Endothelial cell (in vitro differentiated cells): Measurements from ENCODE around the gene PHF2. TPM values are rescaled to one million over a fixed set of nuclear protein-coding genes. Genes with fewer than 3 reads are reported as not detected.

Experiments used
- DNase-seq: peaks from one replicate; pipeline ENCODE4 v3.0.0; 2021; ENCODE audit warnings: low spot score
- H3K27ac Mint-ChIP-seq: one replicate; pipeline ENCODE4 v1.8.0; 2021; ENCODE audit warnings: mixed read lengths, inconsistent platforms; ENCODE audit not compliant: unreplicated experiment
- H3K27me3 Mint-ChIP-seq: one replicate; pipeline ENCODE4 v1.8.0; 2021; ENCODE audit warnings: mild to moderate bottlenecking, moderate library complexity, mixed read lengths, inconsistent platforms; ENCODE audit not compliant: unreplicated experiment
- H3K36me3 Mint-ChIP-seq: one replicate; pipeline ENCODE4 v1.8.0; 2021; ENCODE audit warnings: mild to moderate bottlenecking, low read depth, mixed read lengths, inconsistent platforms; ENCODE audit not compliant: unreplicated experiment
- H3K4me1 Mint-ChIP-seq: one replicate; pipeline ENCODE4 v1.8.0; 2021; ENCODE audit warnings: mild to moderate bottlenecking, mixed read lengths, inconsistent platforms; ENCODE audit not compliant: unreplicated experiment
- H3K4me3 Mint-ChIP-seq: one replicate; pipeline ENCODE4 v1.8.0; 2021; ENCODE audit warnings: mild to moderate bottlenecking, mixed read lengths, inconsistent platforms; ENCODE audit not compliant: unreplicated experiment
- H3K9me3 Mint-ChIP-seq: one replicate; pipeline ENCODE4 v1.8.0; 2021; ENCODE audit warnings: mixed read lengths, inconsistent platforms; ENCODE audit not compliant: unreplicated experiment
- total RNA-seq: library from RNA; stranded (reverse); fragmentation: NEBNext Ultra II Directional; extraction: Animal tissue kit (Norgen Biotek cat#: 25700); gene quantifications from one replicate; pipeline ENCODE4 v1.2.1, GENCODE V29; 2021; ENCODE audit not compliant: unreplicated experiment
- TF ChIP-seq, protein P1 (sequence below): fragments of 200-600 bp; sonication (generic); IDR thresholded peaks from one replicate; pipeline ENCODE4 v1.5.0; 2021; ENCODE audit warnings: antibody characterized with exemption; ENCODE audit not compliant: unreplicated experiment

PHF2 gene
- total RNA-seq, 1 donor from 2014 or later, result 20.9 TPM

DNA sequence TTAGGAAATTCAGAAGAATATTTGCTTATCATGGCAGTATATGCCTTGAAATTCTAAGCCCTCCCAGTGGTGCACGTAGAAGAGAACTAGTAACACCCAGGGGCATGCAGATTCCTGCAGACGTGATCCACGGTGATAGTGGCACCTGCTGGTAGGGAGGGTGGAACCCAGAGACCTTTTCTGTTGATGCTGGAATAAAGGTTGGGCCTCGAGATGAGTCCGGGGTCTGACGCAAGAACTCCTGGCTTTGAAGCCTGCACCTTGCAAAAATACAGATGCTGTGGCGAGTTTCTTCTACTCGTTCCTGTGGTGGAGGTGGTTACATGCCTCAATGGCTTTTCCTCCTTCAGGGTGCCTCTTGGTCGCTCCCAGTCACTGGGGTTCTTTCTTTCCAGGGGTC is 39.5 kb upstream of the PHF2 start:
- H3K4me1 Mint-ChIP-seq, result peaks cover 7% of the 10 kb centered on the region
- H3K27ac Mint-ChIP-seq, result no peak overlapping the region
- peaks cover 4% of the 10 kb centered on the region for H3K27me3 Mint-ChIP-seq
- H3K36me3 Mint-ChIP-seq, result peaks cover 15% of the 10 kb centered on the region
- no peaks in the 10 kb centered on the region for H3K9me3 Mint-ChIP-seq
- TF ChIP-seq, protein P1, sequence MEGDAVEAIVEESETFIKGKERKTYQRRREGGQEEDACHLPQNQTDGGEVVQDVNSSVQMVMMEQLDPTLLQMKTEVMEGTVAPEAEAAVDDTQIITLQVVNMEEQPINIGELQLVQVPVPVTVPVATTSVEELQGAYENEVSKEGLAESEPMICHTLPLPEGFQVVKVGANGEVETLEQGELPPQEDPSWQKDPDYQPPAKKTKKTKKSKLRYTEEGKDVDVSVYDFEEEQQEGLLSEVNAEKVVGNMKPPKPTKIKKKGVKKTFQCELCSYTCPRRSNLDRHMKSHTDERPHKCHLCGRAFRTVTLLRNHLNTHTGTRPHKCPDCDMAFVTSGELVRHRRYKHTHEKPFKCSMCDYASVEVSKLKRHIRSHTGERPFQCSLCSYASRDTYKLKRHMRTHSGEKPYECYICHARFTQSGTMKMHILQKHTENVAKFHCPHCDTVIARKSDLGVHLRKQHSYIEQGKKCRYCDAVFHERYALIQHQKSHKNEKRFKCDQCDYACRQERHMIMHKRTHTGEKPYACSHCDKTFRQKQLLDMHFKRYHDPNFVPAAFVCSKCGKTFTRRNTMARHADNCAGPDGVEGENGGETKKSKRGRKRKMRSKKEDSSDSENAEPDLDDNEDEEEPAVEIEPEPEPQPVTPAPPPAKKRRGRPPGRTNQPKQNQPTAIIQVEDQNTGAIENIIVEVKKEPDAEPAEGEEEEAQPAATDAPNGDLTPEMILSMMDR, result no peak
- no peak for DNase-seq
- H3K4me3 Mint-ChIP-seq, result no peak overlapping the region

DNA sequence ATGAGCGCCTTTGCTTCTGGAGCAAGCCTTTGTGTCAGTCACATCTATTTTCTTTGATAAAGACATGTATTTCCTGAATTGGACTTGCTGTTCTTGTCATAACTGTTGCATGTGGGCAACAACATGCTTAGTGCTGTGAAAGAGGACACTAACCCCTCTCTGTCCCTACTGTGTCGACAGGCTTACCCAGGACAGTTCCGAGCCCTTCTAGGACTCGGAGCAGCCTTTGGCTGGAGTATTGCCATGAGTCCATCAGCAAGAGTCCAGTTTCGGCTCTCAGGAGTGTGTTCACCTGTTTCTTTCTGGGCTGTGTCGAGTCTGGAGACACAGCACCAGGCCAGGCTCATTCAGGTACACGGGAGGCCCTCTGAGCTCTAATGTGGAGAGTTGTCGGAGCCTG is 36.1 kb upstream of the PHF2 start:
- no peak overlapping the region for H3K4me3 Mint-ChIP-seq
- no peaks in the 10 kb centered on the region for H3K9me3 Mint-ChIP-seq
- H3K36me3 Mint-ChIP-seq, result peaks cover 15% of the 10 kb centered on the region
- H3K27ac Mint-ChIP-seq, result no peak overlapping the region
- peaks cover 7% of the 10 kb centered on the region for H3K4me1 Mint-ChIP-seq
- no peak for DNase-seq
- TF ChIP-seq, protein P1, result no peak
- H3K27me3 Mint-ChIP-seq, result peaks cover 4% of the 10 kb centered on the region

DNA sequence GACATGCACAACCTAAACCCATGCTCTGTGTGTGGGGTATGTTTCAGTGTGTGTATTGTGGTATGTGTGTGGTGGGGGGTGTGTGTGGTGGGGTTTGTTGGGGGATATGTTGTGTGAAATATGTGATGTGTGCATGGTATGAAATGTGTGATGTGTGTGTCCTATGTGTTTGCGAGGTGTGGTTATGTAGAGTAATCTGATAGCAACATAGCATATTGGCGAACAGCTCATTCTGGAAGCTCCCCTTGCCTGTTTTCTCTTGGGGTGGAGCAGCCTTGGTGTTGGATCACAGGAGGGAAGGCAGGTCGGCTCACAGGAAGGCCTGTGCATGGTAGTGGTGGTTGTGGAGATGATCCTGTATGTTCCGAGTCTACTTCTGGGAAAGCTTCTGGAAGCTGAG is 35.4 kb upstream of the PHF2 start:
- no peak overlapping the region for H3K27ac Mint-ChIP-seq
- TF ChIP-seq, protein P1, result no peak
- no peak overlapping the region for H3K4me3 Mint-ChIP-seq
- H3K4me1 Mint-ChIP-seq, result peaks cover 7% of the 10 kb centered on the region
- no peak for DNase-seq
- peaks cover 4% of the 10 kb centered on the region for H3K27me3 Mint-ChIP-seq
- no peaks in the 10 kb centered on the region for H3K9me3 Mint-ChIP-seq
- peaks cover 15% of the 10 kb centered on the region for H3K36me3 Mint-ChIP-seq

DNA sequence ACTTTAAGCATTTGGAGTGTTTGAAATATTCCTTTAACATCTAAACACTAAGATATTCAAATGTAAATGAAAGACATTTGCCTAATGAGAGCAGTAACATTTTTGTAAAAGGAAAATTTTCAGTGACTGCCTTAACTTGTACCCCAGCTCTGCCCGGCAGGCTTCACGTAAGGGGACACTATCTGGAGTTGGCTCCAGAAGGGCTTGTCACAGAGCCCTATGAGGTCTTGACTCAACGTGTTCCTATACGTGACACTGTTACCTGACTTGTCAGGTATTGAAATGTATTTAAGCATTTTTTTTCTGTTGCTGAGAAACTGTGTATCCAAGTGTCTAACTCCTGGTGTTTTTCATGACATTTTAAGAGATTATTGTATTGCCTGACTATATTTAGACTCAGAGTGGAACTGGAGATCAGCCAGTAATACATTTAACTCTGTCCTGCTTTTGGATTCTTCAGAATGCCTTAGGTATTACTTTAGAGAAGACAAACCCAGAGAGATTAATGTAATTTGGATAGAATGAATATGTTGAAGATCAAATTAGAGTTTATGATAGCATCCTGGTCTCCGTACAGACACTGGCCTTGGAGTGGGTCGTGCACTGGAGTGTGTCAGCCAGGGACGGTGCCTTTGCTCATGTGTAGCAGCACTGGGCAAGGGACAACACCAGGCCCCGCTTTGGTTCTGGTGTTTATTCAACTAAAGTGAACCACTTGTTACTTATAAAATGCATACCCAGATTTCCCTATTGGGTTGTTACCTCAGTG is 34.6 kb upstream of the PHF2 start:
- Mint-ChIP-seq H3K9me3 (no peaks in the 10 kb centered on the region), H3K36me3 (peaks cover 16% of the 10 kb centered on the region), H3K27me3 (peaks cover 4% of the 10 kb centered on the region), H3K4me3 (no peak overlapping the region), H3K27ac (no peak overlapping the region), H3K4me1 (peaks cover 7% of the 10 kb centered on the region)
- TF ChIP-seq, protein P1, result no peak
- DNase-seq, result no peak

DNA sequence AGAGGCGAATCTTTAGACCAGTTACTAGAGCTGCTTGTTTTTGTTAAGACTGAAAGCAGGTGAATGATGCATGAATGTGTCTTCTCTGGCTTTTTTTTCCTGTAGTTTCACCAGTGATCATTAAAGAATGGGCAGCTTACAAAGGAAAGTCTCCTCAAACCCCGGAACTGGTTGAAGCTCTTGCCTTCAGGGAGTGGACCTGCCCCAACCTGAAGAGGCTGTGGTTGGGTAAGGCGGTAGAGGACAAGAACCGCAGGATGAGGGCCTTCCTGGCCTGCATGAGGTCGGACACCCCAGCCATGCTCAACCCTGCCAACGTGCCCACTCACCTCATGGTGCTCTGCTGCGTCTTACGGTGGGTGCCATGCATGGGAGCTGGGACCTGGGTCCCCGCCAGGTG is 33.3 kb upstream of the PHF2 start:
- H3K36me3 Mint-ChIP-seq, result peaks cover 19% of the 10 kb centered on the region
- H3K4me3 Mint-ChIP-seq, result no peak overlapping the region
- DNase-seq, result no peak
- H3K27me3 Mint-ChIP-seq, result peaks cover 4% of the 10 kb centered on the region
- TF ChIP-seq, protein P1, result no peak
- no peaks in the 10 kb centered on the region for H3K9me3 Mint-ChIP-seq
- no peak overlapping the region for H3K27ac Mint-ChIP-seq
- H3K4me1 Mint-ChIP-seq, result peaks cover 7% of the 10 kb centered on the region
